H1 (cell line): ENCODE measurements around the gene RNF5. TPM values are rescaled to one million over a fixed set of nuclear protein-coding genes. Genes with fewer than 3 reads are reported as not detected.

Experiments
- GABPA ChIP-seq: IDR thresholded peaks from 2 replicates; pipeline ENCODE4 v1.6.1; 2011; ENCODE audit warnings: mild to moderate bottlenecking, low read length, moderate library complexity, borderline replicate concordance; ENCODE audit not compliant: insufficient read depth
- MAFK ChIP-seq: IDR thresholded peaks from 2 replicates; pipeline ENCODE4 v1.6.1; 2012; ENCODE audit warnings: low read depth, mild to moderate bottlenecking, improper control_type of control experiment, low read length
- RXRA ChIP-seq: IDR thresholded peaks from 2 replicates; pipeline ENCODE4 v1.6.1; 2011; ENCODE audit warnings: low read depth, mild to moderate bottlenecking, low read length, moderate library complexity; ENCODE audit not compliant: insufficient read depth
- SP1 ChIP-seq: IDR thresholded peaks from 2 replicates; pipeline ENCODE4 v1.6.1; 2011; ENCODE audit warnings: low read depth, low read length
- polyA plus RNA-seq, 7 experiments: library from polyadenylated mRNA; depleted of rRNA in 3 of 7; stranded (reverse) in 5 of 7; unstranded in 2 of 7; fragments of >200 nt in 5 of 7; fragments of 200-250 nt in 2 of 7; gene quantifications; 1 replicate in 5 of 7; 2 replicates in 1 of 7; 4 replicates in 1 of 7; pipeline versions ENCODE4 v1.2.1 to v1.2.3, GENCODE V29; 2011 to 2013; ENCODE audit warnings: missing spikeins in 2 of 7, mixed read lengths in 2 of 7
- total RNA-seq: library from RNA; stranded (reverse); fragmentation: NEBNext Ultra II Directional; extraction: Animal tissue kit (Norgen Biotek cat#: 25700); gene quantifications from 2 replicates; pipeline ENCODE4 v1.2.1, GENCODE V29; 2021

The RNF5 gene
- total and polyA plus RNA-seq, 2 of the 8 experiments (the other 6 are each of a cell fraction or from before 2014, with no cell fraction given) = 90.0 to 158 TPM

DNA sequence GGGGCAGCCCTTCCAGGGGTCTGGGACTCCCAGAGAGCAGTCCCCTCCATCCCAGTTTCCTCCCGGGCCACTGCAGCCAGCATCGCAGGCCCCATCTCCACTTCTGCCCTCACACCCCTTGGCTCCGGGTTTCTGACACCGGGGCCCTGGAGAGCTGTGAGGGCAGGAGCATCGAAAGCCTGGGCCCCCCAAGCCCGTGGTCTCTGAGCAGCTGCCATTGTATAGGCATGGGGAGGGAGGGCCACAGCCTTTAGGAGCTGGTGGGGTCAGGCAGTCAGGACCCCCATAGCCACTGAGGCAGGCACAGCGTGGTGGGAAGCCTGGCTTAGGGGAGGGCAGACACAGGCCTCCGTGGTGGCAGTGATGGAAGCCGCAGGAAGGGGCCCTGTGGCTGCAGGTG is 24.0 kb downstream of the RNF5 start (continued):
- TF ChIP-seq SP1 = no peak
- TF ChIP-seq GABPA = no peak
- no peak for TF ChIP-seq MAFK
- TF ChIP-seq RXRA = no peak
